Stimulated activated CD4-positive, alpha-beta T cell treated with anti-CD3 and anti-CD28 coated beads, Interleukin-15, amount 100 ng/mL, for 48 hours (primary cell): ENCODE measurements around the gene KRR1.
A peak's percentile ranks its signal among the peaks of the same experiment; 100 is the strongest.

Source experiments
- DNase-seq, 2 donors: peaks; one replicate each; pipeline ENCODE4 v3.0.0-alpha.2; 2020; ENCODE audit warnings: low read depth in 2 of 2

The KRR1 gene

GRCh38 chr12:75511116-75512048 is at the start of gene KRR1:
KRR1 (minus strand) TSS chr12:75511609; CDS start chr12:75511597, 12 bp downstream.
- peak; percentile 84 to 85 for DNase-seq

- DNase-seq = no peak
Measured at GRCh38 chr12:75560167-75560566, 48.8 kb upstream of the KRR1 start.

- DNase-seq = no peak
Measured at GRCh38 chr12:75558287-75558686, 46.9 kb upstream of the KRR1 start.

- no peak for DNase-seq
Measured at GRCh38 chr12:75556311-75556899, 45.0 kb upstream of the KRR1 start.

GRCh38 chr12:75554556-75554880 is 43.1 kb upstream of the KRR1 start:
- no peak for DNase-seq

- DNase-seq = no peak
Measured at GRCh38 chr12:75553836-75554555, 42.6 kb upstream of the KRR1 start.

- no peak for DNase-seq
Measured at GRCh38 chr12:75553398-75553797, 42.0 kb upstream of the KRR1 start.

GRCh38 chr12:75551477-75551876 is 40.1 kb upstream of the KRR1 start:
- DNase-seq = no peak

- no peak for DNase-seq
Measured at GRCh38 chr12:75550401-75551240, 39.2 kb upstream of the KRR1 start.

- DNase-seq = no peak
Measured at GRCh38 chr12:75549989-75550388, 38.6 kb upstream of the KRR1 start.

- no peak for DNase-seq
Measured at GRCh38 chr12:75548879-75549278, 37.5 kb upstream of the KRR1 start.

- no peak for DNase-seq
Measured at GRCh38 chr12:75545636-75546035, 34.2 kb upstream of the KRR1 start.

GRCh38 chr12:75543529-75543928 is 32.1 kb upstream of the KRR1 start:
- DNase-seq = no peak

- DNase-seq = no peak
Measured at GRCh38 chr12:75542942-75543341, 31.5 kb upstream of the KRR1 start.

GRCh38 chr12:75539889-75540288 is 28.5 kb upstream of the KRR1 start:
- DNase-seq = no peak

- no peak for DNase-seq
Measured at GRCh38 chr12:75533239-75533638, 21.8 kb upstream of the KRR1 start.

GRCh38 chr12:75529826-75530225 is 18.4 kb upstream of the KRR1 start:
- DNase-seq = no peak

- DNase-seq = no peak
Measured at GRCh38 chr12:75529316-75529715, 17.9 kb upstream of the KRR1 start.

- DNase-seq = no peak
Measured at GRCh38 chr12:75528692-75529091, 17.3 kb upstream of the KRR1 start.

- DNase-seq = no peak
Measured at GRCh38 chr12:75528272-75528671, 16.9 kb upstream of the KRR1 start.

- DNase-seq = no peak
Measured at GRCh38 chr12:75526655-75527511, 15.5 kb upstream of the KRR1 start.
